Mesendoderm (in vitro differentiated cells): ENCODE measurements around the gene ZNF837.

Source experiments
- DNase-seq: peaks from one replicate; pipeline ENCODE4 v3.0.0; 2013
- H2AK5ac ChIP-seq: 2 replicates; pipeline ENCODE4 v1.6.1; 2013; ENCODE audit warnings: low read length, inconsistent platforms
- H2BK120ac ChIP-seq: 2 replicates; pipeline ENCODE4 v1.6.1; 2013; ENCODE audit warnings: low read depth, mild to moderate bottlenecking, low read length, moderate library complexity, mixed read lengths
- H2BK15ac ChIP-seq: replicated peaks from 2 replicates; pipeline ENCODE4 v1.6.1; 2013; ENCODE audit warnings: low read depth, mild to moderate bottlenecking, moderate library complexity
- H2BK5ac ChIP-seq: 2 replicates; pipeline ENCODE4 v1.6.1; 2013; ENCODE audit warnings: low read length, inconsistent platforms
- H3K18ac ChIP-seq: 2 replicates; pipeline ENCODE4 v1.6.1; 2013; ENCODE audit warnings: mild to moderate bottlenecking, low read length, mixed read lengths
- H3K23ac ChIP-seq: one replicate; pipeline ENCODE4 v1.6.1; 2013; ENCODE audit warnings: low read length
- H3K27ac ChIP-seq: 2 replicates; pipeline ENCODE4 v1.5.1; 2013; ENCODE audit warnings: low read depth, mild to moderate bottlenecking, inconsistent platforms, low read length, moderate library complexity
- H3K27me3 ChIP-seq: 2 replicates; pipeline ENCODE4 v1.6.1; 2013; ENCODE audit warnings: low read length, control low read depth, mild to moderate bottlenecking, inconsistent platforms; ENCODE audit not compliant: insufficient read depth, poor library complexity
- H3K36me3 ChIP-seq: 2 replicates; pipeline ENCODE4 v1.6.1; 2013; ENCODE audit warnings: low read length, inconsistent platforms; ENCODE audit not compliant: control insufficient read depth, insufficient read depth
- H3K4ac ChIP-seq: one replicate; pipeline ENCODE4 v1.6.1; 2013; ENCODE audit warnings: low read depth, mild to moderate bottlenecking, low read length, moderate library complexity
- H3K4me1 ChIP-seq: 2 replicates; pipeline ENCODE4 v1.6.1; 2013; ENCODE audit warnings: low read depth, low read length, inconsistent platforms; ENCODE audit not compliant: control insufficient read depth
- H3K4me2 ChIP-seq: 2 replicates; pipeline ENCODE4 v1.6.1; 2013; ENCODE audit warnings: low read length
- H3K4me3 ChIP-seq: 2 replicates; pipeline ENCODE4 v1.5.1; 2013; ENCODE audit warnings: mild to moderate bottlenecking, low read length
- H3K56ac ChIP-seq: one replicate; pipeline ENCODE4 v1.6.1; 2013; ENCODE audit warnings: low read length
- H3K79me1 ChIP-seq: 2 replicates; pipeline ENCODE4 v1.6.1; 2013; ENCODE audit warnings: low read length, inconsistent platforms
- H3K79me2 ChIP-seq: 2 replicates; pipeline ENCODE4 v1.6.1; 2013; ENCODE audit warnings: mild to moderate bottlenecking, low read length; ENCODE audit not compliant: control insufficient read depth, insufficient read depth
- H3K9ac ChIP-seq: 2 replicates; pipeline ENCODE4 v1.6.1; 2013; ENCODE audit warnings: low read length, inconsistent platforms
- H4K5ac ChIP-seq: one replicate; pipeline ENCODE4 v1.6.1; 2013; ENCODE audit warnings: low read length
- H4K8ac ChIP-seq: one replicate; pipeline ENCODE4 v1.6.1; 2013; ENCODE audit warnings: low read depth, mild to moderate bottlenecking, control low read depth, low read length, moderate library complexity
- WGBS: extraction: QIAGEN DNeasy Blood & Tissue Kit; methylation state at CpG from one replicate; pipeline ENCODE4 v1.1.7; 2013; ENCODE audit warnings: low lambda C conversion rate, missing lambda C conversion rate; ENCODE audit not compliant: insufficient coverage; ENCODE audit errors: extremely low coverage; 5-methylcytosine and 5-hydroxymethylcytosine counted together

The ZNF837 gene

GRCh38 chr19:58368561-58369360, 12.1 kb downstream of the ZNF837 start:
- no peak overlapping the region for H3K23ac ChIP-seq
- whole genome bisulfite sequencing = no CpG with 5 or more reads among the region's 68 CpGs
- no peak overlapping the region for H3K4me2 ChIP-seq
- no peaks in the 10 kb centered on the region for H3K4me1 ChIP-seq
- no peak overlapping the region for H4K5ac ChIP-seq
- H2BK15ac ChIP-seq = no peak overlapping the region
- no peak overlapping the region for H3K27ac ChIP-seq
- no peak overlapping the region for H3K56ac ChIP-seq
- H2BK5ac ChIP-seq = no peak overlapping the region
- no peaks in the 10 kb centered on the region for H3K79me1 ChIP-seq
- H3K18ac ChIP-seq = no peak overlapping the region
- no peak overlapping the region for H3K4ac ChIP-seq
- H3K9ac ChIP-seq = no peak overlapping the region
- no peak overlapping the region for H4K8ac ChIP-seq
- no peaks in the 10 kb centered on the region for H3K36me3 ChIP-seq
- no peaks in the 10 kb centered on the region for H3K27me3 ChIP-seq
- DNase-seq = no peak
- H2BK120ac ChIP-seq = no peak overlapping the region
- H3K79me2 ChIP-seq = no peaks in the 10 kb centered on the region
- H2AK5ac ChIP-seq = no peak overlapping the region
- H3K4me3 ChIP-seq = no peak overlapping the region

- H3K56ac ChIP-seq = no peak overlapping the region
- no peak overlapping the region for H2BK120ac ChIP-seq
- H3K4ac ChIP-seq = no peak overlapping the region
- no peak overlapping the region for H3K4me2 ChIP-seq
- DNase-seq = no peak
- H3K4me3 ChIP-seq = no peak overlapping the region
- no peak overlapping the region for H3K27ac ChIP-seq
- H2AK5ac ChIP-seq = no peak overlapping the region
- H2BK5ac ChIP-seq = no peak overlapping the region
- no peaks in the 10 kb centered on the region for H3K36me3 ChIP-seq
- WGBS = no CpG with 5 or more reads among the region's 106 CpGs
- H4K5ac ChIP-seq = no peak overlapping the region
- H2BK15ac ChIP-seq = no peak overlapping the region
- H3K27me3 ChIP-seq = no peaks in the 10 kb centered on the region
- no peaks in the 10 kb centered on the region for H3K79me1 ChIP-seq
- no peaks in the 10 kb centered on the region for H3K79me2 ChIP-seq
- no peak overlapping the region for H4K8ac ChIP-seq
- no peak overlapping the region for H3K18ac ChIP-seq
- H3K4me1 ChIP-seq = no peaks in the 10 kb centered on the region
- H3K23ac ChIP-seq = no peak overlapping the region
- no peak overlapping the region for H3K9ac ChIP-seq
Observed at GRCh38 chr19:58367698-58368454, 13.0 kb downstream of the ZNF837 start.

- no peak overlapping the region for H4K5ac ChIP-seq
- H3K4ac ChIP-seq = no peak overlapping the region
- H3K27me3 ChIP-seq = no peaks in the 10 kb centered on the region
- H2BK120ac ChIP-seq = no peak overlapping the region
- H3K36me3 ChIP-seq = no peaks in the 10 kb centered on the region
- H3K9ac ChIP-seq = no peak overlapping the region
- peak; percentile 34 for DNase-seq
- H3K79me2 ChIP-seq = no peaks in the 10 kb centered on the region
- H3K18ac ChIP-seq = no peak overlapping the region
- no peaks in the 10 kb centered on the region for H3K79me1 ChIP-seq
- H2BK15ac ChIP-seq = no peak overlapping the region
- H4K8ac ChIP-seq = no peak overlapping the region
- H3K23ac ChIP-seq = no peak overlapping the region
- no CpG with 5 or more reads among the region's 32 CpGs for WGBS
- H3K56ac ChIP-seq = no peak overlapping the region
- H3K4me2 ChIP-seq = no peak overlapping the region
- H3K27ac ChIP-seq = no peak overlapping the region
- no peak overlapping the region for H2BK5ac ChIP-seq
- H3K4me1 ChIP-seq = no peaks in the 10 kb centered on the region
- H2AK5ac ChIP-seq = no peak overlapping the region
- no peak overlapping the region for H3K4me3 ChIP-seq
Observed at GRCh38 chr19:58366585-58367430, 14.0 kb downstream of the ZNF837 start.

DNA sequence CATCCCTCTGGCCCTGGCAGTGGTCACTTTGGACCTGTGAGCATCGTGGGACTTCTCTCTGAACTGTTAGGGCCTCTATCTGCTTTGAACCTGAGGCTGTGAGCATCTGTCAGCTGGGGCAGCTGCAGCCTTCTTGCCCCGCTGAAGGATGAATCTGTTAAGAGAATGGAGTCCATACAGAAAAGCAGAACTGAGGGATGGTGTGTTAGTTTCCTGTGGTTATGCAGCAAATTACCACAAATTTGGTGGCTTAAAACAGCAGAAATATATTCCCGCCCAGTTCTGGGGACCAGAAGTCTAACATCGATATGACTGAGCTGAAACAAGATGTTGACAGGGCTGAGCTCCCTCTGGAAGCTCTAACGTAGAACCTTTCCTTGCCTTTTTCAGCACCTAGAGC, 16.7 kb downstream of the ZNF837 start:
- Histone ChIP-seq H2BK5ac (no peak overlapping the region), H3K36me3 (no peaks in the 10 kb centered on the region), H3K18ac (no peak overlapping the region), H3K79me2 (no peaks in the 10 kb centered on the region), H4K8ac (no peak overlapping the region), H3K4me2 (no peak overlapping the region), H3K27me3 (no peaks in the 10 kb centered on the region), H2BK15ac (no peak overlapping the region), H2BK120ac (no peak overlapping the region), H4K5ac (no peak overlapping the region), H3K79me1 (no peaks in the 10 kb centered on the region), H2AK5ac (no peak overlapping the region), H3K27ac (no peak overlapping the region), H3K23ac (no peak overlapping the region), H3K4me3 (no peak overlapping the region), H3K9ac (no peak overlapping the region), H3K4ac (no peak overlapping the region), H3K4me1 (no peaks in the 10 kb centered on the region), H3K56ac (no peak overlapping the region)
- DNase-seq = no peak
- no CpG with 5 or more reads among the region's 5 CpGs for WGBS

- Histone ChIP-seq H3K23ac (peak within 1 kb of the TSS; percentile 91), H4K5ac (peak within 1 kb of the TSS; percentile 98), H3K27ac (peak within 1 kb of the TSS; percentile 87), H3K4me2 (peak within 1 kb of the TSS; percentile 92), H2AK5ac (peak within 1 kb of the TSS; percentile 17), H3K27me3 (no peaks in the 10 kb centered on the region), H3K4me3 (peak within 1 kb of the TSS; percentile 98), H3K18ac (peak within 1 kb of the TSS; percentile 69), H4K8ac (peak within 1 kb of the TSS; percentile 82), H3K9ac (peak within 1 kb of the TSS; percentile 80), H3K4me1 (no peaks in the 10 kb centered on the region), H2BK15ac (no peak within 1 kb of the TSS), H2BK5ac (peak within 1 kb of the TSS; percentile 12), H3K79me1 (no peaks in the 10 kb centered on the region), H2BK120ac (no peak within 1 kb of the TSS), H3K56ac (peak within 1 kb of the TSS; percentile 99), H3K4ac (no peak within 1 kb of the TSS), H3K36me3 (no peaks in the 10 kb centered on the region), H3K79me2 (no peaks in the 10 kb centered on the region)
- DNase-seq = peak; percentile 98
- no CpG with 5 or more reads among the region's 74 CpGs for WGBS
Observed at GRCh38 chr19:58362272-58362994, 18.4 kb downstream of the ZNF837 start, which contains the start of gene ZNF497. Gene ZNF497 (minus strand): TSS chr19:58362751. CDS start chr19:58357635, 5,116 bp downstream.
